Stimulated activated CD8-positive, alpha-beta memory T cell treated with anti-CD3 and anti-CD28 coated beads, Interleukin-4, amount 100 ng/mL, for 1 hour (primary cell): ENCODE measurements around the gene ZNF536.
"Not testable (repeated sequence)": the region's sequence is repeated elsewhere in the genome, so short reads cannot be mapped to it uniquely, and the experiment has no call there.

ENCODE experiments used
- DNase-seq, 2 donors: peaks; one replicate each; pipeline ENCODE4 v3.0.0-alpha.2; 2020; ENCODE audit warnings: low read depth in 2 of 2, low spot score in 1 of 2

The ZNF536 gene

GRCh38 chr19:30443531-30444252 lies 71.5 kb downstream of the ZNF536 start:
- DNase-seq, result no peak

- DNase-seq, result no peak
Observed at GRCh38 chr19:30444253-30444671, 72.1 kb downstream of the ZNF536 start.

- no peak for DNase-seq
Observed at GRCh38 chr19:30444686-30445232, 72.6 kb downstream of the ZNF536 start.

- no peak for DNase-seq
Observed at GRCh38 chr19:30445385-30445784, 73.2 kb downstream of the ZNF536 start.

- not testable (repeated sequence) for DNase-seq
Observed at GRCh38 chr19:30446120-30446519, 73.9 kb downstream of the ZNF536 start.

- DNase-seq, result no peak
Observed at GRCh38 chr19:30446850-30447552, 74.8 kb downstream of the ZNF536 start.

- no peak for DNase-seq
Observed at GRCh38 chr19:30447553-30447870, 75.3 kb downstream of the ZNF536 start.

- DNase-seq, result no peak
Observed at GRCh38 chr19:30448386-30449077, 76.3 kb downstream of the ZNF536 start.

GRCh38 chr19:30449078-30449590 lies 77.0 kb downstream of the ZNF536 start:
- DNase-seq, result no peak

GRCh38 chr19:30449673-30450072 lies 77.5 kb downstream of the ZNF536 start:
- DNase-seq, result no peak

- DNase-seq, result no peak
Observed at GRCh38 chr19:30450100-30450499, 77.9 kb downstream of the ZNF536 start.

GRCh38 chr19:30450835-30451321 lies 78.7 kb downstream of the ZNF536 start:
- no peak for DNase-seq

- DNase-seq, result no peak
Observed at GRCh38 chr19:30452931-30453330, 80.7 kb downstream of the ZNF536 start.

GRCh38 chr19:30453743-30454142 lies 81.6 kb downstream of the ZNF536 start:
- DNase-seq, result no peak

GRCh38 chr19:30455881-30456280 lies 83.7 kb downstream of the ZNF536 start:
- DNase-seq, result no peak

GRCh38 chr19:30457484-30457883 lies 85.3 kb downstream of the ZNF536 start:
- DNase-seq, result no peak

- no peak for DNase-seq
Observed at GRCh38 chr19:30459859-30460258, 87.7 kb downstream of the ZNF536 start.

GRCh38 chr19:30464162-30464561 lies 92.0 kb downstream of the ZNF536 start:
- DNase-seq, result no peak

GRCh38 chr19:30466598-30466997 lies 94.4 kb downstream of the ZNF536 start:
- DNase-seq, result not testable (repeated sequence)

- no peak for DNase-seq
Observed at GRCh38 chr19:30467239-30467638, 95.1 kb downstream of the ZNF536 start.

- DNase-seq, result no peak
Observed at GRCh38 chr19:30469774-30470173, 97.6 kb downstream of the ZNF536 start.

GRCh38 chr19:30471441-30471840 lies 99.3 kb downstream of the ZNF536 start:
- DNase-seq, result no peak
